GM12891 (cell line): ENCODE measurements around the gene FBXO28.

ENCODE experiments used
- PAX5 ChIP-seq: IDR thresholded peaks from 2 replicates; pipeline ENCODE4 v1.6.1; 2011; ENCODE audit warnings: low read length, moderate library complexity, mild to moderate bottlenecking; ENCODE audit not compliant: insufficient read depth, severe bottlenecking
- POLR2A ChIP-seq: IDR thresholded peaks from 2 replicates; pipeline ENCODE4 v1.6.1; 2011; ENCODE audit warnings: low read depth, low read length, control low read depth
- POLR2AphosphoS5 ChIP-seq: IDR thresholded peaks from 2 replicates; pipeline ENCODE4 v1.6.1; 2011; ENCODE audit warnings: low read depth, low read length, control low read depth
- SPI1 ChIP-seq: IDR thresholded peaks from 2 replicates; pipeline ENCODE4 v1.6.1; 2011; ENCODE audit warnings: low read depth, low read length, control low read depth
- TAF1 ChIP-seq: IDR thresholded peaks from 2 replicates; pipeline ENCODE4 v1.6.1; 2011; ENCODE audit warnings: low read depth, low read length, control low read depth

DNA sequence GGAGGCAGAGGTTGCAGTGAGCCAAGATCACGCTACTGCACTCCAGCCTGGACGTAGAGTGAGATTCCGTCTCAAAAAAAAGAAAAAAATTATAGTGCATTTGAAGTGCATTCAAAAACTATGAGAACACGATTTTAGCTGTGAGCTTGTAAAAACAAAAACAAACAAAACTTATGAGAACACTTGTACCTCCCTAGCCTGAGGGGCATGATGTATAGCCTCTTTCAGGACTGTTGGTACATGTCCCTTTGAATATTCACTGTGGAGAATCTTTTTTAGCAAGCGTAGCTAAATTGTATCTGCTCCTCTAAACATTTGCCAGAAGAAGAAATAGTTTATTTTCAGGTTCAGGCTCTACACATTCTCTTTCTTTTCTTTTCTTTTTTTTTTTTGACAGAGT lies 59.6 kb downstream of the FBXO28 start:
- TF ChIP-seq POLR2A (no peak), TAF1 (no peak), POLR2AphosphoS5 (no peak), SPI1 (no peak), PAX5 (no peak)
